ENCODE data around the gene PDGFD.

The PDGFD gene

GRCh38 chr11:104092744-104093143, 71.2 kb downstream of the PDGFD start:
- DNase-seq: no peak

- no peak for DNase-seq
These were observed 72.5 kb downstream of the PDGFD start for GRCh38 chr11:104091281-104092096.

GRCh38 chr11:104090767-104091166, 73.2 kb downstream of the PDGFD start:
- no peak for DNase-seq

GRCh38 chr11:104089481-104089880, 74.5 kb downstream of the PDGFD start:
- DNase-seq: no peak

- no peak for DNase-seq
These were observed 77.3 kb downstream of the PDGFD start for GRCh38 chr11:104086621-104087020.

GRCh38 chr11:104078995-104079394, 85.0 kb downstream of the PDGFD start:
- DNase-seq: no peak

- no peak for DNase-seq
These were observed 85.7 kb downstream of the PDGFD start for GRCh38 chr11:104078245-104078644.

- DNase-seq: no peak
These were observed 87.5 kb downstream of the PDGFD start for GRCh38 chr11:104076455-104076854.

GRCh38 chr11:104075706-104076105, 88.2 kb downstream of the PDGFD start:
- DNase-seq: no peak

GRCh38 chr11:104075091-104075490, 88.9 kb downstream of the PDGFD start:
- DNase-seq: no peak

GRCh38 chr11:104073950-104074705, 89.8 kb downstream of the PDGFD start:
- DNase-seq: no peak

- no peak for DNase-seq
These were observed 96.4 kb downstream of the PDGFD start for GRCh38 chr11:104067534-104067933.

- DNase-seq: no peak
These were observed 99.8 kb downstream of the PDGFD start for GRCh38 chr11:104064034-104064630.

- no peak for DNase-seq
These were observed 102.0 kb downstream of the PDGFD start for GRCh38 chr11:104061853-104062521.

GRCh38 chr11:104060820-104061219, 103.1 kb downstream of the PDGFD start:
- no peak for DNase-seq

GRCh38 chr11:104060004-104060794, 103.7 kb downstream of the PDGFD start:
- no peak for DNase-seq

- no peak for DNase-seq
These were observed 105.3 kb downstream of the PDGFD start for GRCh38 chr11:104058680-104059079.

- DNase-seq: no peak
These were observed 106.0 kb downstream of the PDGFD start for GRCh38 chr11:104057908-104058307.

- no peak for DNase-seq
These were observed 108.4 kb downstream of the PDGFD start for GRCh38 chr11:104055596-104055995.

GRCh38 chr11:104054911-104055529, 108.9 kb downstream of the PDGFD start:
- DNase-seq: no peak

- no peak for DNase-seq
These were observed 110.0 kb downstream of the PDGFD start for GRCh38 chr11:104053743-104054478.
